Glomerular endothelial cell (primary cell): ENCODE data around the gene FILIP1L. TPM values are rescaled to one million over a fixed set of nuclear protein-coding genes. Genes with fewer than 3 reads are reported as not detected.

ENCODE experiments used
- DNase-seq: peaks from one replicate; pipeline ENCODE4 v3.0.0-alpha.2; 2011; ENCODE audit warnings: low read depth, low spot score; ENCODE audit errors: extremely low read depth
- total RNA-seq: library from RNA; depleted of rRNA; stranded (reverse); fragments of >200 nt; gene quantifications from 2 replicates; pipeline ENCODE4 v1.2.3, GENCODE V29; 2015

Gene FILIP1L
- total RNA-seq, 1 donor from 2014 or later: 70.8 TPM

GRCh38 chr3:99829844-99830243 is 284.5 kb downstream of the FILIP1L start:
- DNase-seq: no peak

DNA sequence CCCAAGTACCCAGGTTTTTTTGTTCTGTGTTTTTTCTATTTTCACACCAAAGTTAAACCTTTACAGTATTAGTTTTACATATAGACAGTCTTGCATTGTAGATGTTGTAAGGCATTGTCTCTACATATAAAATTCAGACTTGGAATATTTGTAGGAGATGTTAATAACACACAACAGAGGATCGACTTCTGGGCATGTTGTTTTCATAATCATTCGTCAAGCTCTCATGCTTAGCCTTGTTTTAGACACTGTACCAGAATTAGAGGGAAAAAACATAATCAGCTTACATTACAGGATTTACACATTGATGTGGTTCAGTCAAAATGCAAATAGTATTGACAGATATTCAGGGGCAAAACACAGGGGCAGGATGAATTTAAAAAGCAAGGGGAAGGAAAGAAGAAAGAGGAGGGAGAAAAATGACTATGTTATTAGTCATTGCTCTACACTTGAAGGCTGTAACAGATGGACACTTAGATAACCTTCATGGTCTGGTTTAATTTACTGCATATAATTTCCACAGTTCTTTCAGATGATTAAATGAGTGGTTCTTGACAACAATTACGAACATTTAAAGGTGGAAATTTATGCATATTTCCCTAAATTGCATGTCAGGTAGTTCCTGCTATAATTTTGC is 289.2 kb downstream of the FILIP1L start:
- no peak for DNase-seq

GRCh38 chr3:99823723-99824711 is 290.3 kb downstream of the FILIP1L start:
- DNase-seq: no peak

DNA sequence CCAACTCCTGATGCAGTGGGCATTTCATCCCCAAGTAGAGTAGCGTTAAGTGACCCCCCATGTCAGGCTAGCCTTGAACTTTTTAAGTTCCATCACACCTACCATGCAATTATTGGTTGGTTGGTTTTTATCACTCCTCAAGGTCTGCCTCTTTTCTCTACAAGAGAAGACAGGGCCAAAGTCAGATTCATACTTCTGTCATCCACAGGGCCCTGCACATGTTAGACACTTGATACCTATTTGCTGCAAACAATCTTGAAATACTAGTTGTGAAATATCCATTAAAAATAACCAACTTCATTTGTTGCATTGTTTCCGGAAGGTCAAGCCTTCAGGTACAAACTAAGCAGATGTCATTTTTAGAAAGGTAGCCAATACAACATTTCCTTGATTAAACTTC is 295.5 kb downstream of the FILIP1L start:
- no peak for DNase-seq

DNA sequence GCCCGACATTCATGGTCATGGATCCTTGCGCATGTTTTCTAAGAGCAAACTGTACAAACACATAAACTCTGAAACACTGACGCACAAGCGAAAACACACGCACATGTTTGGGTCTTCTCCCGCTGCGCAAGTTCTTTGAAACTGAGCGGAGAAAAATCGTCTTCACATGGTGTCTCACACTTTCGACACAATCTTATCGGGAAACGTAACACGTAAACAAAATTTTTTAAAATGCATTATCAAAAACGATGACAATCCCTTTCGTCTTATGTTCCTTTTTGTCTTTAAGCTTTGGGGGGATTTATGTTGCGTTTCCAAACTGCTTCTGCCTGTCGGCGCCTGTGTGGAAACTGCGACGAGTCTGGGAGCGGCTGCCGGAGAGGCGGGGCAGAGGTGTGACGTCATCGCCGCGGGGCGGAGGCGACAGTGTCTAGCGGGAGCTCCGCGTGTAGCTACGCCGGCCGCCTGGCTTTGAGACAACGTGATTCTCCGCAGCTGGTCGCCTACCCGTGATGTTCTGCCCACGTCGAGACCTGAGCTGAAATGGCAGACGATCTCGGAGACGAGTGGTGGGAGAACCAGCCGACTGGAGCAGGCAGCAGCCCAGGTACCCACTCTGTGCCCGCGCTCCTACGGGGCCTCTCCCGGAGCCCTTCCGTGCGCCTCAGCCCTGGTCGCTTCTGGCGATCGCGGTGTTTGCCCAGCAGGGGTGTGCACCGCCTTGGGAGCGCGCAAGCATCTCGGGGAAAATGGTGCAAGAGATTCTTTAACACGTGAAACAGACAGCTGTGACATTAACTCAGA is 296.7 kb downstream of the FILIP1L start, which contains the start of gene CMSS1:
Gene CMSS1 (plus strand): TSS at position 426 of the 804 bp plus-strand sequence.
- peak; percentile 86 for DNase-seq

DNA sequence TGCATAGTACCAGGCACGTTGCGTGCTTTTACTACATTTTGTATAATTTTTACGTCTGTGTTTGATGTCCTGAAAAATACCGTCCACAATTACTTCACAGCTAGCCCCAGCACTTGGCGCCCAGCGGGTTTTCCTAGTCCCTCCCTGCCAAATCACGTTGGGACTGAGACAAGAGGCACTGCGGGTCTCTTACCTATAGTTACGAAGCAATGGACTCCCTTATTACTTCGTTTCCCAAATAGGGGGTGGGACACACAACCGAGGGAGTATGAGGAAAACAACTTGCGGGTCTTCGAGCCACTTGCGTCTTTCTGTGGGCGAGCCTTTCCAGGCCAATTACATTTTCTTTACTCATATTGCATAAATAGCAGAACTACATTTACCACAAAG is 297.3 kb downstream of the FILIP1L start:
- DNase-seq: no peak

DNA sequence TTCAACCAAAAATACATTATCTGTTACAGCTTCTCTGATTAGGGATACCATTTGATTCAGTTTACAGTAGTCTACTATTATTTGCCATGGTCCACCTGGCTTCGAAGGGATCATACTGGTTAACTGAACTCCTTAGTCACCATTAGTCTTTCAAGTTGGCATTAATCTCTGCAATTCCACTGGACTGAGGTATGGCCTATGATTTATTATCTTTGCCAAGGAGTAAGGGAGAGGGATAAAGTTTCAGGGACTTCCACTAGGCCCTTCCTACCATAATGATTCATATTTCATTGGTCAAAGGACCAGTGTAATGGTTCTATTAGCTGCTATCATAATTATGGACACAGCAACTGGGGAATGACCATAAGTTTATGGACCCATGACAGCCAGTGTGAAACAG is 303.9 kb downstream of the FILIP1L start:
- DNase-seq: no peak

- no peak for DNase-seq
Measured at GRCh38 chr3:99809565-99809964, 304.7 kb downstream of the FILIP1L start.

GRCh38 chr3:99808163-99808794 is 306.0 kb downstream of the FILIP1L start:
- DNase-seq: peak; percentile 57

GRCh38 chr3:99805160-99805559 is 309.1 kb downstream of the FILIP1L start:
- DNase-seq: no peak

DNA sequence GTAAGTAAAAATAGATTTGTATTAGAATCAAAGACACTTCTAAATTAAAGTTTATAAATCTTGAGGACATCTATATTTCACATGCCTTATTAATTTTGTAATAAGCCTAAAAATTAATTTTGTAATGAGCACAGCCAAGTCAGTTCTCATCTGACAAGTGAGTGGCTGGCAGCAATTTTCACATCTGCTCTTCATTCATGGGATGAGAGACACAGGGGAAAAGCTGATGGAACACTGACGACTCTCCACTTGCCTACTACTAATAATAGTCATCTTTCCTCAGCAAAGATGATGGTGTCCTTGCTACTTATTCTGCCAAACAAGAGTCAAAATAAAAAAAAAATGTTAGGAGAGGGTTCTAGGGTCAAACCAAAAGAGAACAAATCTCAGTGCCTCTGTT is 311.0 kb downstream of the FILIP1L start:
- no peak for DNase-seq

DNA sequence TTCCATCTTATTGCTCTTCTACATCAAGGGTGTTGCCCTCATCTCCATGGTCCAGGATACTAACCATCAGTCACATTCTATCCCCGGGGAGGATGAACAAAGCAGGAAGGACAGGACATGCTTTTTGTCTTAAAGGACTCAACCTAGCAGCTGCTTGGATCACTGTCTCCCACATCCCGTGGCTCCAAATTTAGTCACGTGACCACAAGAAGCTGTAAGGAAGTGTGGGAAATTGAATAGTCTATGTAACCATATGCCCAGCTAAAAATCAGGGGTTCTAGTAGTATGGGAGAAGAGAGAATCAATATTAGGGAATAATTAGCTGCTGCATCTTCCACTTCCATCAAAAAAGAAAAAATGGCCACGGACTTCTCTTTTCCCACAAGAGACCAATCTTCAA is 314.9 kb downstream of the FILIP1L start:
- DNase-seq: no peak

DNA sequence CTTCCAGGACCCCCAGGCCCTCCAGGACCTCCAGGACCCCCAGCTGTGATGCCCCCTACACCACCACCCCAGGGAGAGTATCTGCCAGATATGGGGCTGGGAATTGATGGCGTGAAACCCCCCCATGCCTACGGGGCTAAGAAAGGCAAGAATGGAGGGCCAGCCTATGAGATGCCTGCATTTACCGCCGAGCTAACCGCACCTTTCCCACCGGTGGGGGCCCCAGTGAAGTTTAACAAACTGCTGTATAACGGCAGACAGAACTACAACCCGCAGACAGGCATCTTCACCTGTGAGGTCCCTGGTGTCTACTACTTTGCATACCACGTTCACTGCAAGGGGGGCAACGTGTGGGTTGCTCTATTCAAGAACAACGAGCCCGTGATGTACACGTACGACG is 318.7 kb downstream of the FILIP1L start:
- no peak for DNase-seq

GRCh38 chr3:99794485-99794884 is 319.8 kb downstream of the FILIP1L start:
- DNase-seq: no peak

DNA sequence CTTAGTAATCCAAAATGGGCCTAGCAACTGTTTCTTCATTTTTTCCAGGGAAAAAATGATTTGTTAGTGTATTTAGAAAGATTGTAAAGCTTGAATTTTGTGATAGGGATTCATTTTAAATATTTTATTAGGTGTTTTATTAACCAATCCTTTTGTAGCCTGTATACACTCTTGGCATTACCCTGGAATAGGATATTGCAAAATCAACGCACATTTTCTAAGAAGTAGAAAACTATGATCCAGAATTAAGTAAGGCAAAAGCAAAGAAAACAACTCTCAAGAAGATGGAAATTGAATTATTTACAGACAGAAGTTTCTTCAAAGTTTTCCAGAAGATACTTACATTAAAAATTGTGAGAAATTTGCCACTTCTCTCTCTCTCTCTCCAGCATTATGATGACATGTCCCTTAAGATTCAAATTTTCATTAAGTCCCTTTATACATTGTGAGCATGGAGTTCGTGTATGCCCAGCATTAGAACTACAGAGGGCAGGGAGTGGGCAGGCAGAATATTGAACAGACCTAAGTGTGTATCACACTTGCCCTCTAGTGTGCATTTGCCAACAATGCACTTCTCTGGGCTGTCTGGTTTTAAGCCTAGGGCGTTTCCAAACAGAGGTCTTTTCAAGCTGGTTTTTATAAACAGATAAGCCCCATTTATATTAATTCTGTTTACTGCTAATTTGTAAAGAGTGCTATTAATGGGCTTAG is 325.1 kb downstream of the FILIP1L start:
- peak; percentile 50 for DNase-seq

Other genes starting within 250 kb of the FILIP1L start
- gene TBC1D23, start 146.5 kb upstream of the FILIP1L start, total RNA-seq: 18.5 and 24.4 TPM in 2 replicates
- gene NIT2, start 220.3 kb upstream of the FILIP1L start, total RNA-seq: 16.9 and 20.3 TPM in 2 replicates